Right atrium auricular region (tissue), 2 donors: ENCODE measurements around the gene GRM5. TPM values are rescaled to one million over a fixed set of nuclear protein-coding genes. Genes with fewer than 3 reads are reported as not detected.
"Not testable (repeated sequence)": the region's sequence is repeated elsewhere in the genome, so short reads cannot be mapped to it uniquely, and the experiment has no call there.

Experiments
- DNase-seq: peaks from one replicate; pipeline ENCODE4 v3.0.0-alpha.2; 2019; ENCODE audit warnings: low spot score
- H3K27ac ChIP-seq, 2 donors: fragments of 200-600 bp; sonication (generic); 1 replicate in 1 of 2; 2 replicates in 1 of 2; pipeline ENCODE4 v1.5.1; 2016 to 2019
- H3K27me3 ChIP-seq, 2 donors: fragments of 200-600 bp; sonication (generic); one replicate each; pipeline versions ENCODE4 v1.5.1 to v1.6.0; 2017 to 2019
- H3K36me3 ChIP-seq: fragments of 200-600 bp; sonication (generic); one replicate; pipeline ENCODE4 v1.5.1; 2016
- H3K4me1 ChIP-seq, 2 donors: fragments of 200-600 bp; sonication (generic); one replicate each; pipeline versions ENCODE4 v1.5.1 to v1.6.0; 2017 to 2019
- H3K4me3 ChIP-seq, 2 donors: fragments of 200-600 bp; sonication (generic); 1 replicate in 1 of 2; 2 replicates in 1 of 2; pipeline ENCODE4 v1.5.1; 2017 to 2019; ENCODE audit warnings: mild to moderate bottlenecking in 1 of 2, moderate library complexity in 1 of 2
- H3K9me3 ChIP-seq, 2 donors: fragments of 200-600 bp; sonication (generic); one replicate each; pipeline ENCODE4 v1.5.1; 2019
- CTCF ChIP-seq, 2 donors: fragments of 200-600 bp; sonication (generic); IDR thresholded peaks; one replicate each; pipeline ENCODE4 v1.5.1; 2019; ENCODE audit warnings: antibody characterized with exemption in 2 of 2
- total RNA-seq, 2 donors: library from RNA; depleted of rRNA; stranded (reverse); fragments of >200 nt; gene quantifications; one replicate each; pipeline ENCODE4 v1.1.0, GENCODE V29; 2016

Gene GRM5
- total RNA-seq, 2 donors from 2014 or later, result not detected

GRCh38 chr11:88979641-88980040 is 86.1 kb downstream of the GRM5 start:
- Histone ChIP-seq H3K4me1 (no peaks in the 10 kb centered on the region), H3K36me3 (no peaks in the 10 kb centered on the region), H3K9me3 (no peaks in the 10 kb centered on the region), H3K27me3 (no peaks in the 10 kb centered on the region), H3K4me3 (no peak overlapping the region), H3K27ac (no peak overlapping the region)
- TF ChIP-seq CTCF (IDR thresholded peaks at IDR 0.05), result no peak
- no peak for DNase-seq

- H3K4me1 ChIP-seq, H3K36me3 ChIP-seq, H3K27ac ChIP-seq, H3K27me3 ChIP-seq, H3K9me3 ChIP-seq, DNase-seq, H3K4me3 ChIP-seq: not testable (repeated sequence)
Measured at GRCh38 chr11:88978992-88979391, 86.8 kb downstream of the GRM5 start.

- H3K27ac ChIP-seq, H3K27me3 ChIP-seq: not testable (repeated sequence)
Measured at GRCh38 chr11:88975441-88975840, 90.3 kb downstream of the GRM5 start.

GRCh38 chr11:88972210-88972609 is 93.6 kb downstream of the GRM5 start:
- no peaks in the 10 kb centered on the region for H3K9me3 ChIP-seq
- H3K36me3 ChIP-seq, result no peaks in the 10 kb centered on the region
- no peaks in the 10 kb centered on the region for H3K4me1 ChIP-seq
- H3K27me3 ChIP-seq, result no peaks in the 10 kb centered on the region
- no peak overlapping the region for H3K4me3 ChIP-seq
- H3K27ac ChIP-seq, result no peak overlapping the region
- no peak for DNase-seq
- no peak for TF ChIP-seq CTCF (IDR thresholded peaks at IDR 0.05)

More at GRCh38 chr11:88975441-88975840, 90.3 kb downstream of the GRM5 start:
- not testable (repeated sequence) for H3K4me3 ChIP-seq, H3K4me1 ChIP-seq, H3K9me3 ChIP-seq, DNase-seq, H3K36me3 ChIP-seq

GRCh38 chr11:88961621-88962020 is 104.2 kb downstream of the GRM5 start:
- not testable (repeated sequence) for H3K4me1 ChIP-seq, H3K9me3 ChIP-seq, H3K27ac ChIP-seq, H3K27me3 ChIP-seq, DNase-seq, H3K4me3 ChIP-seq, H3K36me3 ChIP-seq

- not testable (repeated sequence) for H3K36me3 ChIP-seq, H3K4me1 ChIP-seq, H3K4me3 ChIP-seq, DNase-seq, H3K27ac ChIP-seq, H3K27me3 ChIP-seq, H3K9me3 ChIP-seq
Measured at GRCh38 chr11:88959857-88960256, 105.9 kb downstream of the GRM5 start.

- no peaks in the 10 kb centered on the region for H3K4me1 ChIP-seq
- no peak for TF ChIP-seq CTCF (IDR thresholded peaks at IDR 0.05)
- no peaks in the 10 kb centered on the region for H3K27me3 ChIP-seq
- no peak overlapping the region for H3K4me3 ChIP-seq
- no peaks in the 10 kb centered on the region for H3K9me3 ChIP-seq
- DNase-seq, result no peak
- H3K36me3 ChIP-seq, result no peaks in the 10 kb centered on the region
- no peak overlapping the region for H3K27ac ChIP-seq
Measured at GRCh38 chr11:88950975-88951374, 114.8 kb downstream of the GRM5 start.

- not testable (repeated sequence) for H3K4me3 ChIP-seq, H3K9me3 ChIP-seq, H3K27me3 ChIP-seq, DNase-seq, H3K36me3 ChIP-seq, H3K27ac ChIP-seq, H3K4me1 ChIP-seq
Measured at GRCh38 chr11:88948908-88949307, 116.9 kb downstream of the GRM5 start.

- H3K4me3 ChIP-seq, H3K4me1 ChIP-seq, H3K27me3 ChIP-seq, DNase-seq, H3K27ac ChIP-seq, H3K9me3 ChIP-seq, H3K36me3 ChIP-seq: not testable (repeated sequence)
Measured at GRCh38 chr11:88947843-88948572, 117.8 kb downstream of the GRM5 start.

GRCh38 chr11:88929665-88930064 is 136.1 kb downstream of the GRM5 start:
- not testable (repeated sequence) for H3K4me1 ChIP-seq, DNase-seq, H3K9me3 ChIP-seq, H3K4me3 ChIP-seq, H3K27me3 ChIP-seq, H3K27ac ChIP-seq, H3K36me3 ChIP-seq

- DNase-seq, H3K9me3 ChIP-seq, H3K4me1 ChIP-seq, H3K36me3 ChIP-seq, H3K27ac ChIP-seq, H3K27me3 ChIP-seq, H3K4me3 ChIP-seq: not testable (repeated sequence)
Measured at GRCh38 chr11:88917065-88917464, 148.7 kb downstream of the GRM5 start.
